Measurements from ENCODE around the gene ARFIP1.
"Not testable (repeated sequence)": the region's sequence is repeated elsewhere in the genome, so short reads cannot be mapped to it uniquely, and the experiment has no call there.

ARFIP1 gene

DNA sequence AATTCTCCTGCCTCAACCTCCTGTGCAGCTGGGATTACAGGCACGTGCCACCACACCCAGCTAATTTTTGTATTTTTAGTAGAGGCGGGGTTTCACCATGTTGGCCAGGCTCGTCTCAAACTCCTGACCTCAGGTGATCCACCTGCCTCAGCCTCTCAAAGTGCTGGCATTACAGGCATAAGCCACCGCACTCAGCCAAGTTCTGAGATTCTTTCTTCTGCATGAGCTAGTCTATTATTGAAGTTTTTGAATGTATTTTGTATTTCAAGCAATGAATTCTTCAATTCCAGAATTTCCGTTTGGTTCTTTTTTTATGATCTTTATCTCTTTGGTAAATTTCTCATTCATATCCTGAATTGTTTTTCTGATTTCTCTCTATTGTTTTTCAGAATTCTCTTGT, 74.3 kb downstream of the ARFIP1 start:
- H3K27me3 ChIP-seq (ENCODE audit: control insufficient read depth, insufficient read depth, low read length); H3K36me3 ChIP-seq (ENCODE audit: control insufficient read depth, insufficient read depth, low read length); H3K9me3 ChIP-seq (ENCODE audit: control insufficient read depth, low read length); H3K4me3 ChIP-seq (ENCODE audit: low read length); H3K4me1 ChIP-seq (ENCODE audit: control insufficient read depth, insufficient read depth, low read length); H3K9ac ChIP-seq (ENCODE audit: low read length): not testable (repeated sequence)

- Histone ChIP-seq H3K4me3 (ENCODE audit: low read length) (no peak overlapping the region), H3K36me3 (ENCODE audit: control insufficient read depth, insufficient read depth, low read length) (no peaks in the 10 kb centered on the region), H3K27me3 (ENCODE audit: control insufficient read depth, insufficient read depth, low read length) (no peaks in the 10 kb centered on the region), H3K9me3 (ENCODE audit: control insufficient read depth, low read length) (no peaks in the 10 kb centered on the region), H3K4me1 (ENCODE audit: control insufficient read depth, insufficient read depth, low read length) (no peaks in the 10 kb centered on the region), H3K9ac (ENCODE audit: low read length) (no peak overlapping the region)
Measured at GRCh38 chr4:152856960-152857359, 77.2 kb downstream of the ARFIP1 start.

GRCh38 chr4:152858934-152859333, 79.2 kb downstream of the ARFIP1 start:
- H3K9ac ChIP-seq (ENCODE audit: low read length) = no peak overlapping the region
- no peaks in the 10 kb centered on the region for H3K9me3 ChIP-seq (ENCODE audit: control insufficient read depth, low read length)
- no peaks in the 10 kb centered on the region for H3K27me3 ChIP-seq (ENCODE audit: control insufficient read depth, insufficient read depth, low read length)
- H3K4me3 ChIP-seq (ENCODE audit: low read length) = no peak overlapping the region
- H3K36me3 ChIP-seq (ENCODE audit: control insufficient read depth, insufficient read depth, low read length) = no peaks in the 10 kb centered on the region
- no peaks in the 10 kb centered on the region for H3K4me1 ChIP-seq (ENCODE audit: control insufficient read depth, insufficient read depth, low read length)

- no peaks in the 10 kb centered on the region for H3K27me3 ChIP-seq (ENCODE audit: control insufficient read depth, insufficient read depth, low read length)
- no peak overlapping the region for H3K9ac ChIP-seq (ENCODE audit: low read length)
- no peaks in the 10 kb centered on the region for H3K36me3 ChIP-seq (ENCODE audit: control insufficient read depth, insufficient read depth, low read length)
- no peaks in the 10 kb centered on the region for H3K9me3 ChIP-seq (ENCODE audit: control insufficient read depth, low read length)
- H3K4me3 ChIP-seq (ENCODE audit: low read length) = no peak overlapping the region
- H3K4me1 ChIP-seq (ENCODE audit: control insufficient read depth, insufficient read depth, low read length) = no peaks in the 10 kb centered on the region
Measured at GRCh38 chr4:152860046-152860445, 80.3 kb downstream of the ARFIP1 start.

GRCh38 chr4:152862608-152863007, 82.9 kb downstream of the ARFIP1 start:
- no peak overlapping the region for H3K4me3 ChIP-seq (ENCODE audit: low read length)
- H3K4me1 ChIP-seq (ENCODE audit: control insufficient read depth, insufficient read depth, low read length) = no peaks in the 10 kb centered on the region
- H3K27me3 ChIP-seq (ENCODE audit: control insufficient read depth, insufficient read depth, low read length) = no peaks in the 10 kb centered on the region
- H3K9ac ChIP-seq (ENCODE audit: low read length) = no peak overlapping the region
- no peaks in the 10 kb centered on the region for H3K36me3 ChIP-seq (ENCODE audit: control insufficient read depth, insufficient read depth, low read length)
- H3K9me3 ChIP-seq (ENCODE audit: control insufficient read depth, low read length) = no peaks in the 10 kb centered on the region

DNA sequence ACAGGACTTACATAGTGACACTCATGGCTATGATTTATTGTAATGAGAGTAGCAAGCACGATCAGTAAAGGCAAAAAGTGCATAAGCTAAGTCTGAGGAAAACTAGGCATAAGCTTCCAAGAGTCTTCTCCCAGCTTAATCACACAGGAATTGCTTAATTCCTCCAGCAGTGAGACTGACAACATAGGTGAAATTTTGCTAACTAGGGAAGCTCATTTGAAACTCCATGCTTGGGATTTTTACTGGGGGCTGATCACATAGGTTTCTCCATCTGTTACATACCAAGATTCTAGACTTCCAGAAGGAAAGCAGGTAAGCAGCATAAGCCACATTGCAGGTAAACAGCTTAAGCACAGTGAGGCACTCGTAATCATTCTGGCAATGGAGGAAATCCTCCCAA, 84.6 kb downstream of the ARFIP1 start:
- no peaks in the 10 kb centered on the region for H3K9me3 ChIP-seq (ENCODE audit: control insufficient read depth, low read length)
- H3K9ac ChIP-seq (ENCODE audit: low read length) = no peak overlapping the region
- no peaks in the 10 kb centered on the region for H3K4me1 ChIP-seq (ENCODE audit: control insufficient read depth, insufficient read depth, low read length)
- H3K4me3 ChIP-seq (ENCODE audit: low read length) = no peak overlapping the region
- no peaks in the 10 kb centered on the region for H3K27me3 ChIP-seq (ENCODE audit: control insufficient read depth, insufficient read depth, low read length)
- H3K36me3 ChIP-seq (ENCODE audit: control insufficient read depth, insufficient read depth, low read length) = no peaks in the 10 kb centered on the region

DNA sequence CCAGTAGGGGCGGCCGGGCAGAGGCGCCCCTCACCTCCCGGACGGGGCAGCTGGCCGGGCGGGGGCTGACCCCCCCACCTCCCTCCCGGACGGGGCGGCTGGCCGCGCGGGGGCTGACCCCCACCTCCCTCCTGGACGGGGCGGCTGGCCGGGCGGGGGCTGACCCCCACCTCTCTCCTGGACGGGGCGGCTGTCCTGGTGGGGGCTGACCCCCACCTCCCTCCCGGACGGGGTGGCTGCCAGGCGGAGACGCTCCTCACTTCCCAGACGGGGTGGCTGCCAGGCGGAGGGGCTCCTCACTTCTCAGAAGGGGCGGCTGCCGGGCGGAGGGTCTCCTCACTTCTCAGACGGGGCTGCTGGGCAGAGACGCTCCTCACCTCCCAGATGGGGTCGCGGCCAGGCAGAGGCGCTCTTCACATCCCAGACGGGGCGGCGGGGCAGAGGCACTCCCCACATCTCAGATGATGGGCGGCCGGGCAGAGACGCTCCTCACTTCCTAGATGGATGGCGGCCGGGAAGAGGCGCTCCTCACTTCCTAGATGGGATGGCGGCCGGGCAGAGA, 86.8 kb downstream of the ARFIP1 start:
- not testable (repeated sequence) for H3K27me3 ChIP-seq (ENCODE audit: control insufficient read depth, insufficient read depth, low read length); H3K9ac ChIP-seq (ENCODE audit: low read length); H3K36me3 ChIP-seq (ENCODE audit: control insufficient read depth, insufficient read depth, low read length); H3K9me3 ChIP-seq (ENCODE audit: control insufficient read depth, low read length); H3K4me1 ChIP-seq (ENCODE audit: control insufficient read depth, insufficient read depth, low read length); H3K4me3 ChIP-seq (ENCODE audit: low read length)

- no peaks in the 10 kb centered on the region for H3K4me1 ChIP-seq (ENCODE audit: control insufficient read depth, insufficient read depth, low read length)
- no peaks in the 10 kb centered on the region for H3K27me3 ChIP-seq (ENCODE audit: control insufficient read depth, insufficient read depth, low read length)
- no peak overlapping the region for H3K4me3 ChIP-seq (ENCODE audit: low read length)
- no peak overlapping the region for H3K9ac ChIP-seq (ENCODE audit: low read length)
- H3K36me3 ChIP-seq (ENCODE audit: control insufficient read depth, insufficient read depth, low read length) = no peaks in the 10 kb centered on the region
- no peaks in the 10 kb centered on the region for H3K9me3 ChIP-seq (ENCODE audit: control insufficient read depth, low read length)
Measured at GRCh38 chr4:152870606-152871005, 90.9 kb downstream of the ARFIP1 start.

DNA sequence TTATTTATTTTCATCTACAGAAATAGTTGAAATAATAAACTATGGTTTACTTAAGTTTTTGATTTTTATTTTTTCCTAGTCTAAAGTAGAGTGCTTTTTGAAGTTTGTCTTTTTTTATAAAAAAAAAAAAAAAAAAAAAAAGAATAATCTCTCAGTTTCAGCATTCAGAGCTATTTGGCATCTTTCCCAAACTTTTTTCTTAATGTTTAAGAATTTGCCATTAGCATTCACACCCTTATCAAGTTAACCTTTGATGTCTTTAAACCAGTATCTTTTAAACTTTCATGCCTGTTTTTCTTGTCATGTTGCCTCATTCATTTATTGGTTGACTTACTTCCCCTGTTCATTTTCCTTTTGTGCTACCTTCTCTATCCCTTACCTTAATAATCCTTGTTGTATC, 95.5 kb downstream of the ARFIP1 start:
- Histone ChIP-seq H3K27me3 (ENCODE audit: control insufficient read depth, insufficient read depth, low read length) (no peaks in the 10 kb centered on the region), H3K4me1 (ENCODE audit: control insufficient read depth, insufficient read depth, low read length) (no peaks in the 10 kb centered on the region), H3K4me3 (ENCODE audit: low read length) (no peak overlapping the region), H3K36me3 (ENCODE audit: control insufficient read depth, insufficient read depth, low read length) (no peaks in the 10 kb centered on the region), H3K9ac (ENCODE audit: low read length) (no peak overlapping the region), H3K9me3 (ENCODE audit: control insufficient read depth, low read length) (no peaks in the 10 kb centered on the region)

DNA sequence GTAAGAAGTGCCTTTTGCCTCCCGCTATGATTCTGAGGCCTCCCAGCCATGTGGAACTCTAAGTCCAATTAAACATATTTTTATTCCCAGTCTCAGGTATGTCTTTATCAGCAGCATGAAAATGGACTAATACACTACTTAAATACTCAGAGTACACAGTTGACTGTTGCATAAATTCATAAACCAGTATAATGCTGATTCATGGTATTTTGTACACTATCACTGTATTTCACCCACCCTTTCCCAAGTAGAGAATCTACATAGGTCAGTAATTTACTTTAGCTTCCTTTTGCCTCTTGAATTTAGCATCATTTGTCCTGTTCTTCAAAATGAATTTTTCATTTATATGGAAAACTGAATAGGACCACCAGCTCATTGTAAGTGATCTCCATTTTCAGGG, 98.1 kb downstream of the ARFIP1 start:
- Histone ChIP-seq H3K9me3 (ENCODE audit: control insufficient read depth, low read length) (no peaks in the 10 kb centered on the region), H3K36me3 (ENCODE audit: control insufficient read depth, insufficient read depth, low read length) (no peaks in the 10 kb centered on the region), H3K4me3 (ENCODE audit: low read length) (no peak overlapping the region), H3K4me1 (ENCODE audit: control insufficient read depth, insufficient read depth, low read length) (no peaks in the 10 kb centered on the region), H3K9ac (ENCODE audit: low read length) (no peak overlapping the region), H3K27me3 (ENCODE audit: control insufficient read depth, insufficient read depth, low read length) (no peaks in the 10 kb centered on the region)

DNA sequence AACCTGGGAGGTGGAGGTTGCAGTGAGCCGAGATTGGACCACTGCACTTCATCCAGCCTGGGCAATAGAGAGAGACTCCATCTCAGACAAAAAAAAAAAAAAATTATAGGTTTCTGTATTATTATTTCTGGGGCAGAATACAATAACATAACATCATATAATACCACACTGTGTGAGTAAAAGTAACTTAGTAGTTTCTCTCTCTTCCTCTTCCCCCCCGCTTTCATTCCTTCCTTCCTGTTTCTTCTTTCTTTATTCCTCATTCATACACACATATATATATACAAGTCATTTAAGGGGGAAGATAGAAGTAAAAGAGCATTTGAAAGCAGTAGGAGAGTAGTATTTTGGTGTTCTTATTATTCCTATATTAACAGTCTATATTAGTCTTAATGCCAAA, 100.5 kb downstream of the ARFIP1 start:
- Histone ChIP-seq H3K4me1 (ENCODE audit: control insufficient read depth, insufficient read depth, low read length) (no peaks in the 10 kb centered on the region), H3K36me3 (ENCODE audit: control insufficient read depth, insufficient read depth, low read length) (no peaks in the 10 kb centered on the region), H3K4me3 (ENCODE audit: low read length) (no peak overlapping the region), H3K9ac (ENCODE audit: low read length) (no peak overlapping the region), H3K27me3 (ENCODE audit: control insufficient read depth, insufficient read depth, low read length) (no peaks in the 10 kb centered on the region), H3K9me3 (ENCODE audit: control insufficient read depth, low read length) (no peaks in the 10 kb centered on the region)

GRCh38 chr4:152881974-152882373, 102.2 kb downstream of the ARFIP1 start:
- H3K4me1 ChIP-seq (ENCODE audit: control insufficient read depth, insufficient read depth, low read length) = no peaks in the 10 kb centered on the region
- no peaks in the 10 kb centered on the region for H3K36me3 ChIP-seq (ENCODE audit: control insufficient read depth, insufficient read depth, low read length)
- H3K9ac ChIP-seq (ENCODE audit: low read length) = no peak overlapping the region
- no peaks in the 10 kb centered on the region for H3K9me3 ChIP-seq (ENCODE audit: control insufficient read depth, low read length)
- no peak overlapping the region for H3K4me3 ChIP-seq (ENCODE audit: low read length)
- H3K27me3 ChIP-seq (ENCODE audit: control insufficient read depth, insufficient read depth, low read length) = no peaks in the 10 kb centered on the region

DNA sequence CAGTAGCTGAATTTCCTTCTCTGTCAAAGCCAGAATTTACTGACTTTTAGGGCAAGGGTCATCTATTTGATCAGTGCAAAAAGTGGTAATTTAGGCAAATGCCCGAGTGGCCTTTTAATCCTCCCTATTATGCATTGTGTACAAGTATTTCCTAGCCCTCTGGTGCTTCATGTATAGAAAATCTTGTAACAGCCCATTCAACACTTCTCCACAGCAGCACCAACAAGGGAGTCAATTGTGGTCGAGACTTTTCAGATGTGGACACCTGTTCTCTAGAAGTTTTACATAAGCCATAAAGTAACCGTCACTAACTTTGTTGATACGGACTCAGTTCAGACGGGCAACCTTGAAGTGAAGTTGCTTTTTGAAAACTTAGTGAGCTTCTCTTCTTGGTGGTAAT, 105.4 kb downstream of the ARFIP1 start:
- no peaks in the 10 kb centered on the region for H3K9me3 ChIP-seq (ENCODE audit: control insufficient read depth, low read length)
- no peaks in the 10 kb centered on the region for H3K4me1 ChIP-seq (ENCODE audit: control insufficient read depth, insufficient read depth, low read length)
- H3K36me3 ChIP-seq (ENCODE audit: control insufficient read depth, insufficient read depth, low read length) = no peaks in the 10 kb centered on the region

More for the DNA sequence above, 105.4 kb downstream of the ARFIP1 start:
- H3K27me3 ChIP-seq (ENCODE audit: control insufficient read depth, insufficient read depth, low read length) = no peaks in the 10 kb centered on the region
- no peak overlapping the region for H3K4me3 ChIP-seq (ENCODE audit: low read length)
- H3K9ac ChIP-seq (ENCODE audit: low read length) = no peak overlapping the region
